GM12891 (cell line): ENCODE data around the gene DLG1.

Source experiments
- DNase-seq: peaks from one replicate; pipeline ENCODE4 v3.0.0; 2011; ENCODE audit warnings: low spot score; ENCODE audit not compliant: insufficient read length
- FAIRE-seq: peaks from 2 replicates; lab custom pipeline; 2011; peaks lifted over from hg19 to GRCh38; lab: Jason Lieb, UNC
- PAX5 ChIP-seq: IDR thresholded peaks from 2 replicates; pipeline ENCODE4 v1.6.1; 2011; ENCODE audit warnings: low read length, moderate library complexity, mild to moderate bottlenecking; ENCODE audit not compliant: insufficient read depth, severe bottlenecking
- POLR2A ChIP-seq: IDR thresholded peaks from 2 replicates; pipeline ENCODE4 v1.6.1; 2011; ENCODE audit warnings: low read depth, low read length, control low read depth
- POLR2AphosphoS5 ChIP-seq: IDR thresholded peaks from 2 replicates; pipeline ENCODE4 v1.6.1; 2011; ENCODE audit warnings: low read depth, low read length, control low read depth
- POU2F2 ChIP-seq: IDR thresholded peaks from 2 replicates; pipeline ENCODE4 v1.6.1; 2011; ENCODE audit warnings: low read depth, mild to moderate bottlenecking, control low read depth, low read length, moderate library complexity
- SPI1 ChIP-seq: IDR thresholded peaks from 2 replicates; pipeline ENCODE4 v1.6.1; 2011; ENCODE audit warnings: low read depth, low read length, control low read depth
- TAF1 ChIP-seq: IDR thresholded peaks from 2 replicates; pipeline ENCODE4 v1.6.1; 2011; ENCODE audit warnings: low read depth, low read length, control low read depth

The DLG1 gene

GRCh38 chr3:197174927-197175326 is 123.5 kb downstream of the DLG1 start:
- FAIRE-seq (peak; percentile 52), DNase-seq (no peak)
- TF ChIP-seq SPI1 (no peak), TAF1 (no peak), PAX5 (no peak)

DNA sequence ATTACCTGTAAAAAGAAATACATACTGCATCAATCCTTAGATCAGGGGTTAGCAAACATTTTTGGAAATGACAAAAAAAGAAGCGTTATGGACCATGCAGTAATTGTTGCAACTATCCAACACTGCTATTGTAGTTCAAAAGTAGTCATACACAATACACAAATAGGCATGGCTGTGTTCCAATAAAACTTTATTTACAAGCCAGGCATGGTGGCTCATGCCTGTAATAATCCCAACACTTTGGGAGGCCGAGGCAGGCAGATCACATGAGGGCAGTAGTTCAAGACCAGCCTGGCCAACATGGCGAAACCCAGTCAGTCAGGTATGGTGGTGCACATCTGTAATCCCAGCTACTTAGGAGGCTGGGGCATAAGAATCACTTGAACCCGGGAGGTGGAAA is 124.8 kb downstream of the DLG1 start:
- DNase-seq = no peak
- TF ChIP-seq TAF1 (no peak), SPI1 (no peak), POU2F2 (no peak), POLR2AphosphoS5 (no peak), PAX5 (no peak), POLR2A (no peak)
- no peak for FAIRE-seq

- DNase-seq (no peak), FAIRE-seq (no peak)
- TF ChIP-seq POU2F2 = no peak
- TF ChIP-seq POLR2AphosphoS5 = no peak
- TF ChIP-seq SPI1 = no peak
- no peak for TF ChIP-seq TAF1
- no peak for TF ChIP-seq PAX5
- no peak for TF ChIP-seq POLR2A
Measured at GRCh38 chr3:197171481-197172067, 126.8 kb downstream of the DLG1 start.

- FAIRE-seq = no peak
- TF ChIP-seq PAX5 (no peak), POU2F2 (no peak), SPI1 (no peak), POLR2A (no peak), TAF1 (no peak), POLR2AphosphoS5 (no peak)
Measured at GRCh38 chr3:197169028-197169427, 129.4 kb downstream of the DLG1 start.

GRCh38 chr3:197168606-197169005 is 129.8 kb downstream of the DLG1 start:
- no peak for TF ChIP-seq SPI1
- TF ChIP-seq PAX5 = no peak
- no peak for TF ChIP-seq POLR2A
- no peak for TF ChIP-seq POU2F2
- FAIRE-seq (no peak), DNase-seq (no peak)

More at GRCh38 chr3:197169028-197169427, 129.4 kb downstream of the DLG1 start:
- DNase-seq = no peak

DNA sequence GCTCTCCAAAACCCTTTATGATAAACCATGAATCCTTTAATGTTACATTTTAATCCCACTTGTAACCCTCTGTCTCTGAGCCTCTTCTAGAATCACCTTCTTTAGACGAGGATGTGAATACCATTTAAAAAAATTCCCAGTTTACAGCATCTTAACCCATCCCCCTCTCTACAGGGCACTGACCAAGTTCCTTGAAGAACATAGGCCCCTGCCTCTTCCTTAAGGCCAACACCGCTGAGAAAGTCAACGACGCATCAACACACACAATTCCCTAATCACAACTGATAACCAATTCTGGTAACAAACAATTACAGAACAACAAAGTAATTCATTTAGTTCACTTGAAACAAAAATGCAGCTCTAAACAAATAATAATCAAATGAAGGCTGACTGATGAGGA is 130.3 kb downstream of the DLG1 start:
- DNase-seq = no peak
- TF ChIP-seq SPI1 (no peak), POU2F2 (no peak), TAF1 (no peak), POLR2AphosphoS5 (no peak), PAX5 (no peak), POLR2A (no peak)
- no peak for FAIRE-seq

GRCh38 chr3:197167549-197167948 is 130.9 kb downstream of the DLG1 start:
- FAIRE-seq = no peak
- no peak for DNase-seq
- TF ChIP-seq PAX5 = no peak
- TF ChIP-seq SPI1 = no peak
- no peak for TF ChIP-seq POU2F2
- TF ChIP-seq POLR2A = no peak
- no peak for TF ChIP-seq POLR2AphosphoS5
- no peak for TF ChIP-seq TAF1

- TF ChIP-seq POLR2A (no peak), TAF1 (no peak), SPI1 (no peak), POU2F2 (no peak), PAX5 (no peak), POLR2AphosphoS5 (no peak)
- no peak for DNase-seq
- no peak for FAIRE-seq
Measured at GRCh38 chr3:197165890-197166289, 132.5 kb downstream of the DLG1 start.

DNA sequence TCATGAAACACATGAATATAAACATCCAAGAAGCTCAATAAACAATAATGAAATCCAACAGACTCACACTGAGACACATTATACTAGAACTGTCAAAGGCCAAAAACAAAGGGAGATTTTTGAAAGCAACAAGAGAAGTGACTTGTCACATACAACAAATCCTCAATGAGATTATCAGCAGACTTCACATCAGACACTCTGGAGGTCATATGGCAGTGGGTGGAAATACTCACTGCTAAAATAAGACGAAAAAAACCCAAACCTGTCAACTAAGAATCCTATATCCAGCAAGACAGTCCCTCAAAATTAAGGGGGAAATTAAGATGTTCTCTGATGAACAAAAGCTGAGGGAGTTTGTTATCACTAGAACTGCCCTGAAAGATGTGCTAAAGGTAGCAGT is 143.4 kb downstream of the DLG1 start:
- DNase-seq (no peak), FAIRE-seq (no peak)
- TF ChIP-seq TAF1 (no peak), POLR2AphosphoS5 (no peak), SPI1 (no peak)

- DNase-seq = no peak
- TF ChIP-seq TAF1 (no peak), POU2F2 (no peak), SPI1 (no peak), PAX5 (no peak), POLR2A (no peak), POLR2AphosphoS5 (no peak)
- no peak for FAIRE-seq
Measured at GRCh38 chr3:197151580-197151979, 146.8 kb downstream of the DLG1 start.

- TF ChIP-seq TAF1 = no peak
- TF ChIP-seq PAX5 = no peak
- no peak for TF ChIP-seq POU2F2
- no peak for TF ChIP-seq SPI1
- no peak for TF ChIP-seq POLR2AphosphoS5
- no peak for TF ChIP-seq POLR2A
- DNase-seq (no peak), FAIRE-seq (no peak)
Measured at GRCh38 chr3:197149528-197149927, 148.9 kb downstream of the DLG1 start.
